GM19452 (cell line): ENCODE data around the gene S100A13.
A peak's percentile ranks its signal among the peaks of the same experiment; 100 is the strongest.
"Not testable (repeated sequence)": the region's sequence is repeated elsewhere in the genome, so short reads cannot be mapped to it uniquely, and the experiment has no call there.

Source experiments
- ATAC-seq: cut with Tn5 transposase; IDR thresholded peaks from one replicate; pipeline ENCODE4 v1.9.1; 2021; ENCODE audit not compliant: unreplicated experiment

The S100A13 gene

DNA sequence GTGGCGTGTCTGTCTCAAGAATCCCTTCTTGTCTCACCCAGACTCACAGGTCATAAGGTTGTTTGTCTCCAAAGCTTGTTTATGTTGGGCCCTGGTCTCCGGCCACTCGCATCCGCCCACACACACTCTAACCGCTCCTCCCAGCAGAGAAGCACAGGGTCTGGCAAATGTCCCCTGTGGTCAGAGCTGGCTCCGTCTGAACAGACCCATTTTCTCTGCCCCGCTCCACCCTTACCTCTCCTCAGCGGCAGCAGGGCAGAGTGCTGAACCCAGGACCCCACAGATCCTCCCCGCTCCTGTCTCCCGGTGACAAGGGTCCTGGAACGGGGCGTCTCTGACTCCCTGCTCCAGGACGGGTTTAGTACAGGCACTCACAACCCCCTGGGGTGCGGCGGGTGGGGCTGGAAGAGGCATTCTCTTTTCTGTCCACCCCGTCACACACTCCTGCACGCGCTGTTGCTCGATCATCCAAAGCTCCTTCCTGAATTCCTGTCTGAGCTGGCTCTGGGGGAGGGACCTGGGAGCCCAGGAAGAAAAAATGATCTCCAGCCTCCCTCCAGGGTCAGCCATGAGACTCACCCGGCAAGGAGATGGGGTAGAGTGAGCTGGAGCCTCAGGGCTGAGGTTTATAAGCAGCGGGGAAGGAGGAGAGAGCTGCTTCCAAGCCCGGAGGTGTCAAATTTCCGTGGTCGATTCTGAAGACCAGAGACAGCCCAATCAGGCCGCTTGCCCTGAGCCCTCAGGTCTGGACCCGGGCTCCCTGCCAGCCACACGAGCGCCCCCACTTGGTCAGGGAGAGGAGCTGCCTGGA lies at the start of gene S100A13:
Gene S100A13, minus strand, starts transcription at position 602 of the 811 bp plus-strand sequence. CDS start 1,033 bp downstream, outside the sequence.
- ATAC-seq = no peak

DNA sequence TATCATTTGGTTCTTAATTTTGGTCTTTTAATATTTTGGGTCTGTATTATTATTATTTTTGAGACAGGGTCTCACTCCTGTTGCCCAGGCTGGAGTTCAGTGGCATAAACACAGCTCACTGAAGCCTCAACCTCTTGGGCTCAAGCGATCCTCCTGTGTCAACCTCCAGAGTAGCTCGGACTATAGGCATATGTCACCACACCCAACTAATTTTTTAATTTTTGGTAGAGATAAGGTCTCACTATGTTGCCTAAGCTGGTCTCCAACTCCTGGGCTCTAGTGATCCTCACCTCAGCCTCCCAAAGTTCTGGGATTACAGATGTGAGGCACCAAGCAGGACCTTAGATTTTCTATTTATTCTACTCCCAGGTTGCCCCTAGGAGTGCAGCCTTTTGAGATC lies 46.2 kb upstream of the S100A13 start:
- ATAC-seq = no peak

DNA sequence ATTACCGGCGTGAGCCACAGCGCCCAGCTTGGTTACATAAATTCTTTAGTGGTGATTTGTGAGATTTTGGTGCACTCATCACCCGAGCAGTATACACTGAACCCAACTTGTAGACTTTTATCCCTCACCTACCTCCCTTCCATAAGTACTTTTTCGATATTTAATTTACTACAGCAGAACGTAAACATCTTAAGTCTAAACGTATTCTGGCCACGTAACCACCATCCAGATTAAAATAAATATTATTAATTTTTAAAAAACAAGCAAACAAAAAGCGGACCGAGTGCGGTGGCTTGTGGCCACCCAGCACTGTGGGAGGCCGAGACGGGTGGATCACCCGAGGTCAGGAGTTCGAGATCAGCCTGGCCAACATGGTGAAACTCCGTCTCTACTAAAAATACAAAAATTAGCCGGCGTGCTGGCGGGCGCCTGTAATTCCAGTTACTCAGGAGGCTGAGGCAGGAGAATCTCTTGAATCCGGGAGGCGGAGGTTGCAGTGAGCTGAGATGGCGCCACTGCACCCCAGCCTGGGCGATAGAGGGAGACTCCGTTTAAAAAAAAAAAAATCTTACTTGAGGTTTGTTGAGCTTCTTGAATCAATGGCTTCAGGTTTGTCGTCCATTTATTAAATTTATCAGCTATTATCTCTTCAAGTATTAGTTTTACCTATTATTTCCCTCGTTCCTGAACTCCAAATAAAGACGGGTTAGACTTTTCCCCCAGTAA lies 44.5 kb upstream of the S100A13 start:
- peak; percentile 11 for ATAC-seq

DNA sequence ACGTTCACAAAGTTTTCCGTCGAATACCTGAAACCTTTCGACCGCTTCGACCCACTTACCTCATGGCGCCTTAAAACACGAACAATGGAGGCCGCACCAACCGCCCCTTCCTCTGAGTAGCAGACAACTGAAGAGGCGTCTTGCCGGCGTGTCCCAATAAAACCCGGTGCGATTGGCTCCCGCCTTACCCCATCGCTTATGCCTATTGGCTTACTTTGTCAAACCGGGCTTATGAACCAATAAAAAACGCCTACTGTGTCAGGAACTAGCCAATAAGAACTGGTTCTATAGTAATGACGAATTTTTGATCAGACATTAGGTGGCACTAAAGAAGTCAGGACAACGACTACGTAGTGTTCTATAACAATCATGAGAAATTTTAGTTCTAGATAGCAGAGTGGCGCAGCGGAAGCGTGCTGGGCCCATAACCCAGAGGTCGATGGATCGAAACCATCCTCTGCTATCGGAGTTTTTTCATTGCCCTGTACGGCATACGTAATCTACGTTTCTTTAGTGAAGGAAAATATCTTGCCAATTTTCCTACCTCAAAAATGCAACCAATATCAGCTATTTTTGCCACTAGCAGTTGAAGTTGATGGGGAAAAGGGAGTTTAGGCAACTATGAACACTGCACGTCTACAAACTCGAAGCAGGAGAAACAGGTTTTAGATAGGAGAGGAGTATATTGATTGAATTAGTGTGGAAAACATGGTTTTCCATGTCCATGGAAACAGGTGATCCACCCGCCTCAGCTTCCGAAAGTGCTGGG lies 43.7 kb upstream of the S100A13 start, which contains the start of gene ILF2:
Gene ILF2, minus strand, starts transcription at position 135 of the 769 bp plus-strand sequence. Its CDS starts 71 bp downstream, at position 64.
- peak; percentile 88 for ATAC-seq

DNA sequence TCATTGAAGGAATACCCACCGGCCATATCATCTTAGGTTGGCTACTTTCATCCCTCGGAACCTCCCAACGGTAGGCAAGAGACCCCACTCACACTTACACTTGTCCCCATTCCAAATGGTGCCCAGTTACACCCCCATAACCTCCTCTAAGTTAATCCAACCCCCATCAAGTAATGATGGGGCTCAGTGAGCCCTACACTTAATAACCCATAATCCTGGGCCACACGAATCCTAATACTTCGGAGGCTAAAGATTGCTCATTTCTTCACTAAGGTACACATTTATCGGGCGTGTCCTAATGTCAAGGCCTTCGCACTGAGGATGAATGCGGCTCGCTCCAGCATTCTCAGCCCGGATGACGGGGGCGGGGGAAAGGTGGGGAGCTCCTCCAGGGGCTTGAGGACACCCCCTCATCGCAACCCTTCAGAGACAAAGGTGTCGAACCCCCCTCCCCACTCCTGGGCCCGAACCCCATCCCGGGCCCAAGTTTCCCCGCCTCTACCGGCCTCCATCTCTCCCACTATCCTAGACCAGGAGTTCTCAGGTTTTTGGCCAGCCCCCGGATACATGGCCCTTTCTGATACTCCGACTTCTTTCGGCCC lies 43.1 kb upstream of the S100A13 start:
- no peak for ATAC-seq

DNA sequence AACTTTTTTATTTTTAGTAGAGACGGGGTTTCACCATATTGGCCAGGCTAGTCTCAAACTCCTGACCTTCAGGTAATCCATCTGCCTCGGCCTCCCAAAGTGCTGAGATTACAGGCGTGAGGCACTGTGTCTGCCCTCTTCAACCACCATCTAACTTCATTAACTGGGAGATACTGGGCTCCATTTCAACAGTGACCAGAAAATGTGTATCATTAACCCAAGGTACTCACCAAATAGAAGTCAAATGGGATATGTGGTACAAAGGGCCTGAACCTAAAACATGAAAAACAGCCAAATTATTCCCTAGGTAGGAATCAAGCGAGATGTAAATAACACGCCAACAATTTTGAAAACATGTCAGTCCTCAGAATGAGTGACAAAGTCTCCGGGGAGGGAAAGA lies 42.3 kb upstream of the S100A13 start:
- no peak for ATAC-seq

DNA sequence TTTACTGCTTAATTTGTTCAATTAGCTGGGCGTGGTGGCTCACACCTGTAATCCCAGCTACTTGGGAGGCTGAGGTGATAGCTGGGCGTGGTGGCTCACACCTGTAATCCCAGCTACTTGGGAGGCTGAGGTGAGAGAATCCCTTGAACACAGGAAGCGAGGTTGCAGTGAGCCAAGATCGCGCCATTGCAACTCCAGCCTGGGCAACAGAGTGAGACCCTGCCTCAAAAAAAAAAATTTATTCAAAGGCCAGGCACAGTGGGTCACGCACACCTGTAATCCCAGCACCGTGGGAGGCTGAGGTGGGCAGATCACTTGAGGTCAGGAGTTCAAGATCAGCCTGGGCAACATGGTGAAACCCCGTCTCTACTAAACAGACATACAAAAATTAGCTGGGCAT lies 41.4 kb upstream of the S100A13 start:
- not testable (repeated sequence) for ATAC-seq

DNA sequence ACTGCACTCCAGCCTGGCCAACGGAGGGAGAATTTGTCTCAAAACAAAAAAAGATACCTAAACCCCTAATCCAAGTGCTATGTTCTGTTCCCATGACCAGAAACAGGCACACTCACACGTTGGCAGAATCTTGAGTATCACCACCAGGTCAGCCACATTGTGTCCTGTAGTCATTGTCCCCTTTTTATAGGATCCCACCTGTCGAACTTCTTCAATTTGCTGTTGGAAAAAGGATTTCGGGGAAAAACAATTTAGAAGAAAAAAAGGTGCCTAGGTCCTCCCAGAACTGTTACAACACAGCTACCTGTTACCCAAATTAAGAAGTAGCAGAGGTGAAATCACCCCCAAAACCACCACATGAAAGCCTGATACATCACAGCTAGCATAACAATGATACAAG lies 40.1 kb upstream of the S100A13 start:
- no peak for ATAC-seq

DNA sequence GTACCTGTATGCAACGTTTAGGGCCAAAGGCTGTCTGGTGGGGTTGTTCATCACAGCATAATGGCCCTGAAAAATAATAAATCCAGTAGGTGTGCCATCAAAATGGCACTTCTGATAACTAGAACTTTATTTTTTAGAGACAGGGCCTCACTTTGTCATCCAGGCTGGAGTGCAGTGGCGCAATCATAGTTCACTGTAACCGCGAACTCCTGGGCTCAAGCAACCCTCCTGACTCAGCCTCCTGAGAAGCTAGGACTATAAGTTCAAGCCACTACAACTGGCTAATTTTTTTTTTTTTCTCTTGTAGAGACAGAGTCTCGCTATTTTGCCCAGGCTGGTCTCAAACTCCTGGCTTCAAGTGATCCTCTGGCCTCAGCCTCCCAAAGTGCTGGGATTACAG lies 35.9 kb upstream of the S100A13 start:
- no peak for ATAC-seq

DNA sequence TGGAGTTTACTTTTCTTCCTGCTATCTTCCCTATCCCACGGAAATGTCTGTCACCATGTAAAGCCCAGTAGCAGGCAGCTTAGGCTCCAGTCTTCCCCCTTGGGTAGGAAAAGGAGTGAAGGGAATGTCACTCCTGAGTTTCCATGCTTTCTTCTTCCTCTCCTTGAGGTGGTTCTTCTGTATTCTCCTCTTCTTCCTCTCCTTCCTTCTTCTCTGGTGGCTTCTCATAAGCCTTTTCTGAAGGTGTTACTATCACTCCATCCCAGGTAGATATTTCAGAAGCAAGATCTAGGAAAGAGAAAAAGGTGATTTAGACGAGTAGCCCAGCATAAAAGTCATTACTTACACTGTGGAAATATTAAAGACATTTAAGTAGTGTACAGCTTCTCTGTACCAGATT lies 35.0 kb upstream of the S100A13 start:
- ATAC-seq = no peak

DNA sequence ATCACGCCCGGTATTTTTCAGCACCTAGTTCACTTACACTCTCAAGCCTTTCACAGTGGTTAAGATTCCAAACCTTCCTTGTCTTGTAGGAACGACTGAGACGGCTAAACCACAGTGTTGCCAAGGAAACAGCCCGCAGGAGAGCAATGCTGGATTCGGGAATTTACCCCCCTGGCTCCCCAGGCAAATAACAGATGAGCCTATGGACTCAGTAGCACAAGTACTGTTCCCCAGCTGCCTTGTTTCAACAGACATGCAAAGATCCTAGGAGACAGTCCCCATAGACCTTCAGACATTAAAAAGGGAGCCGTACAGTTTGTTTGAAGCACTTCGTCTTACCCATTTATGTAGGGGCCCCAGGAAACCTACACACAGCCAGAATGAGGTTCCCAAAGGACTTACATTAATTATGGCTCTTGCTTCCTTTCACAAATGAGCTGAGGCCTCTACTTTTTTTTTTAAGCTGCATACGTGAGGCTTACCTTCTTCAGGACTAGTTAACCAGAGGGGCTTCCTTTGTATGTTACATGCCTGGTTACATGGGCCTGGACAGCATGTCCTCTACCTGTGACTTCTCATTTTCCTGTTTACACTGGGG lies 33.9 kb upstream of the S100A13 start:
- ATAC-seq = no peak

DNA sequence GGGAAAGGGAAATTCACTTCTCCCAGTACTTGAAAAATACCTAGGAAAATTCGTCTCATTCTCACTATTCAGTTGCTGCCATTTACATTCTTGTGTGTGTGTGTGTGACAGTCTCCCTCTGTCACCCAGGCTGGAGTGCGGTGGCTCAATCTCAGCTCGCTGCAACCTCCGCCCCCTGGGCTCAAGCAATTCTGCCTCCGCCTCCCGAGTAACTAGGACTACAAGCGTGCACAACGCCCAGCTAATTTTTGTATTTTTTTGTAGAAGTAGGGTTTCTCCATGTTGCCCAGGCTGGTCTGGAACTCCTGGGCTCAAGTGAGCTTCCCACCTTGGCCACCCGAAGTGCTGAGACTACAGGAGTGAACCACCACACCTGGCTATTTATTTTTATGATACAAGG lies 32.4 kb upstream of the S100A13 start:
- ATAC-seq = no peak

DNA sequence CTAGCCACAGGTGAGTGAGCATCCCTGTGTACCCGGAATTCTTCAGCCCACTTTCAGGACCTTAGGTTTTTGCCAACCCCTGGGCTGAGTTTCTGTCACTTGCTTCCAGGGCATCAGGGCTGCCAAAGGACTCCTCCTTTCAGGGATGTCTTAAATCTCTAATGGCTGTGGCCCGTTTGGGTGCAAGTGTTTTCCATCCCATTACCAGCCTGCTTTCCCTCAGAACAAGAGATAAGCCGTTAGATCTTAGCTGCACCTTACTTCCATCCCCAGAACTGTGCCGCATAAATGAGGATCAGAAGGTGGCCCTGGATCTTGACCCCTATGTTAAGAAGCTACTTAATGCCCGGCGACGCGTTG lies 31.9 kb upstream of the S100A13 start:
- ATAC-seq = no peak

DNA sequence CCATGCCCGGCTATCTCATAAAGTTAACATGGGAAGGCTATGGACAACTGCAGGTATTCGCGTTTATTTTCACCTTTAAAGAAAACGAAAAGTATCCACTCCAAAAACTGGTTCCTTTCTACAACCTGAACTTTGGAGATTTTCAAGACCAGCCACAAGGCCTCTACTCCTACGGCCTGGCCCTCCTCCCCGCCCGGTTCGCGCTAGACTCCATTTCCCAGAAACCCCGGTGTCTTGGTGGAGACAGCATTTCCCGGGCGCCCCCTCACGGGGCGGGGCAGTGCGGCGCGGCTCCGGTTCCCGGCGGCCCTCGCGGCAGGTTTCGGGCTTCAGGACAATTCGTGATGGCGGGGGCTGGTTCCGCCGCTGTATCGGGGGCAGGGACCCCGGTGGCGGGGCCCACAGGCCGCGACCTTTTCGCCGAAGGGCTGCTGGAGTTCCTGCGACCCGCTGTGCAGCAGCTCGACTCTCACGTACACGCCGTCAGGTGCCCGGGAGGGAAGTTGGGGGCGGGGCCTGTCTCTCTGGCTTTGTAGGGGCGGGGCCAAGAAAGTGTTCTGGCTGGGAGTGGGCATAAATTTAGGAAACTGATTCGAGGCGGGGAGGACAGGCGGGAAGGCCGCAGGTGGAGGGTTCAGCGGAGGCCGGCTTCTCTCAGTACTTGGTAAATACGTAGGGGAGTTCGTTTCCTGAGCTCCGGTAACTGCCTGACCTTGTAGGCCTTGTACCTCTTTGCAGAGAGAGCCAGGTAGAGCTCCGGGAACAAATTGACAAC lies 31.3 kb upstream of the S100A13 start, which contains the start of gene SNAPIN:
Gene SNAPIN, plus strand, starts transcription at position 304 of the 775 bp plus-strand sequence. Its CDS starts 41 bp downstream, at position 345.
- peak; percentile 95 for ATAC-seq

DNA sequence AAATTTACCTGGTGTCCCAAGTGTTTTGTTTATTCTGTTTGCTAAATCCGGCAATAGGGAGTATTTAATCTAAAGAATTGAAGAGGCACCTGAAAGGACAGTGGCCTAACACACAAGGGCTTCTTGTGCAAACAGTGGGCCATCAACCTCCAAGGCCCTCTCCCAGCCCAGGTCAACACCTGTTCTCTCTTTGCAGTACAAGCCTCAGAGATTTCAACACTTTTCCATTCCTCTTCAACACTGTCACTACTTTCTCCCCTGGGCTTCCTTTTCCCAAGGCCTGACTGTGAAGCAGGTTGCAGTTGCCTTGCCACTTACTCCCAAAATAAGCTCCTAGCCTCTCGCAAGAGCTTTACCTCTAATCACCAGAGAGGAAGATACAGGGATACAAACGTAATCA lies 28.0 kb upstream of the S100A13 start:
- no peak for ATAC-seq

DNA sequence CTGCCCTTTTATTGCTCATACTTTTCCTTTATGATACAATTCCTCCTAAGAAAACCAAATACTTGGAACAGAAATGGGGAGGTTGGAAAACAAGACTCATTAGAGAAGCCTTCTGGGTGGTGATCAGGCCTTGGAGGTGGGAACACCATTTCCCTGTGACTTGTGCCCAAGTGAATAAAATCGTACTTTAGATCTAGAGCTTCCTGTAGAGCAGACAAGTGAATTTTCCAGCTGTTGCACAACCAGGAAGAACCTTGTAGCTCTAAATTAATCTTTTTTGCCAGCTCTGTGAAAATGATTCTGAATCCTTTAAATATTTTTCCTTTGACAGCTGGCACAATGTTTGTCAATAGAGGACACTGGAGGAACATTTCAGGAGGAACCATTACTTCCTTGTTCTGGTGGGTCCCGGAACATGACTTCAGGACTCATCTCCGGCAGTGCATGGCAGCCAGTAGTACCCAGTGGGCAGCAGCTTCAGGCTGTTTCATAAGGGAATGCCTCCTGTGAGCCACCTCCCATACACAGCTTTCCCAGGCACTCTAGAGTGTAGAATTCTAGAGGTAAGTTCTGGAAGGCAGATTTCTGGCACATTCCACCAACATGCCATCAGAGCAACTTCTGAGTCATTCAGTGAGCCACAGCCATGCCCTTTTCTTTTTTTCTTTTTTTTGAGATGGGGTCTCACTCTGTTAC lies 25.6 kb upstream of the S100A13 start:
- ATAC-seq = no peak

DNA sequence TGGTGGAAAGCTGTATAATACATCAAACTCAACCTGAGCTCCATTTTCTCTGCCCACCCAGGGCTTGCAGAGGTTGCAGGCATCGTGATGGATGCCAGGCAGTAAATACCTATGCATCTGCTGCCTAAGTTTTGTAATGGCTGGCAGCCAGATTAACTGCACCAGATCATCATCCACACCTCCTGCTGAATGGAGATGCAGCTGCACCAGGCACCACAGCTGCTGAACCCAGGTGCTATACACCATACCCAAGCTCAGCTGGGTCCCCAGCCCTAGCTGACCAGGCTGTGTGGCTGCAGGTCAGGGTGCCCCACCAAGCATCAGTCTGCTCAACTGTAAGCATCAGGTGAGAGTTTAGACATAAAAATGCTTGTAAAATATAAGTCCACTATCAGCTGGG lies 24.5 kb upstream of the S100A13 start:
- ATAC-seq = no peak

DNA sequence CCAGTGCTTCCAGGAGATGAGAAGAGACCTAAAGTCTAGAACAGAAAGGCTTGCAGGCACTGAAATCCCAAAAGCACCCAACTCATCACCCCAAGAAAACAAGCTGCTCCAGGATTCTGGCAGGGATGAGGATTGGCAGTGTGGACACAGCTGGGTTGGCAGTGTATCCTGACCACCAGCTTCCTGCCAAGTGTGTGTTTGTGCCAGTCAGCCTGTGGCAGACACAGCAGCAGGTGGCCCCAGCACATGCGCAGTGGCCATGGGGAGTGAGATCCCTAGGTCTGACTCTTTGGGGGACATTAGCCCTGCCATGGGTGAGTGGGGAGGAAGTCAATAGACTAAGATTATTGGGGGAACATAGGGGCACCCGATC lies 22.5 kb upstream of the S100A13 start:
- ATAC-seq = no peak

DNA sequence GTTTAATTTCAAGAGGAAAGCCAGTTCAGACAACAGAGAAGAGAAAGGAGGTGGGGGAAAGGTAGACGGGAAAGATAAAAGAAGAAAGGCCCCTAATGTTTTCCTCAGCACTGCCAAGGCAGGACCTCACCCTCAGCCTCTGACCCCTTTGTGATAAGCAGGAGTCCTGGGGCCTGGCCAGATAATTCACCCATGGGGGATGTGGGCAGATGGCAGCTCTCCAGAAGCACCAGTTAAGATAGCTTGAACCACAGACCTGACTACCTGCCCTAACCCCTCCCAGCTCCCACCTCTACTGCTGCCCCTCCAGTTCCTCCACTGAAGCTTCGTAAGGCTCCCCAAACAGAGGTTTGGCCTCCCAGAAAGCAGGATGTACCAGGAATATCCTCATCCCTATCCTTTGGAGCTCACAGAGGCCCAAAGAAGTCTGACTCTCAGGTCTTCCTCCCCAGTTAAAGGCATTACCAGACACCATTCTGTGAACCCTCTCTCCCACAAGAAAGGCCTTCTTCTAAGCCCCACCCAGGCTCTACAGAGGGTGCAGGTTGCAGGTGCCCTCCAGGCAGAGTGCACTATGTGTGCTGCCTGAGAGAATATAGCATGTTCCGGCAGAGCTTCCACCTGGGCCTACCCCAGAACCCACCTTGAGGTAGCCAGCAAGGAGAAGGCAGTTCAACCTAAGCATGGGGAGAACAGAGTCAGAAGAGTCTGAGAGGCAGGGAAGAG lies 22.0 kb upstream of the S100A13 start:
- no peak for ATAC-seq
